PC-3 (cell line): ENCODE measurements around the gene MTHFD1. TPM values are rescaled to one million over a fixed set of nuclear protein-coding genes. Genes with fewer than 3 reads are reported as not detected.

ENCODE experiments used
- ATAC-seq: fragments of 200-7000 bp; cut with Tn5 transposase; 2 replicates; pipeline ENCODE4 v1.9.1; 2020; ENCODE audit warnings: mild to moderate bottlenecking, moderate library complexity
- BruUV-seq: library from RNA; stranded (reverse); fragments of 400-500 nt; replicated peaks from 2 replicates; lab custom pipeline; 2021; lab: Mats Ljungman, UMichigan
- CTCF ChIA-PET: fragments of 300-600 bp; sonication (Branson Sonifier 250); formaldehyde crosslinking; loops from one replicate; lab custom pipeline; 2022; ENCODE audit warnings: antibody characterized with exemption; lab: Charles Lee
- POLR2A ChIA-PET: fragments of 300-600 bp; sonication (Branson Sonifier 250); formaldehyde crosslinking; loops from one replicate; lab custom pipeline; 2022; ENCODE audit warnings: antibody characterized with exemption; ENCODE audit not compliant: unreplicated experiment; lab: Charles Lee
- DNase-seq: peaks from one replicate; pipeline ENCODE4 v3.0.0-alpha.2; 2015
- H2AFZ ChIP-seq: fragments of 300-600 bp; sonication (generic); 2 replicates; pipeline ENCODE4 v1.6.0; 2016; ENCODE audit warnings: antibody characterized with exemption, low read length
- H3F3A ChIP-seq: fragments of 300-600 bp; sonication (generic); one replicate; pipeline ENCODE4 v1.6.0; 2017; ENCODE audit warnings: antibody characterized with exemption, low read length, control low read depth, mild to moderate bottlenecking; ENCODE audit not compliant: unreplicated experiment
- H3K27ac ChIP-seq: fragments of 300-600 bp; sonication (generic); 2 replicates; pipeline ENCODE4 v1.5.1; 2016; ENCODE audit warnings: mild to moderate bottlenecking, low read length
- H3K27me3 ChIP-seq: fragments of 300-600 bp; sonication (generic); 2 replicates; pipeline ENCODE4 v1.6.1; 2016; ENCODE audit warnings: low read length, mixed read lengths
- H3K36me3 ChIP-seq: fragments of 300-600 bp; sonication (generic); 2 replicates; pipeline ENCODE4 v1.6.1; 2016; ENCODE audit warnings: low read depth, mixed run types, low read length, mixed read lengths
- H3K4me1 ChIP-seq: fragments of 300-600 bp; sonication (generic); 2 replicates; pipeline ENCODE4 v1.5.1; 2016; ENCODE audit warnings: low read length; ENCODE audit not compliant: insufficient read depth
- H3K4me2 ChIP-seq: fragments of 300-600 bp; sonication (generic); 2 replicates; pipeline ENCODE4 v1.6.0; 2016; ENCODE audit warnings: low read length
- H3K4me3 ChIP-seq: fragments of 300-600 bp; sonication (generic); 2 replicates; pipeline ENCODE4 v1.5.1; 2016; ENCODE audit warnings: mild to moderate bottlenecking, low read length, mixed read lengths
- H3K79me2 ChIP-seq: fragments of 300-600 bp; sonication (generic); 2 replicates; pipeline ENCODE4 v1.6.1; 2017; ENCODE audit warnings: low read length, mixed read lengths
- H3K9ac ChIP-seq: fragments of 300-600 bp; sonication (generic); 2 replicates; pipeline ENCODE4 v1.6.0; 2016; ENCODE audit warnings: mild to moderate bottlenecking, low read length
- H3K9me2 ChIP-seq: fragments of 300-600 bp; sonication (generic); replicated peaks from 2 replicates; pipeline ENCODE4 v1.6.1; 2016; ENCODE audit warnings: mixed run types, low read length, mixed read lengths
- H3K9me3 ChIP-seq: fragments of 300-600 bp; sonication (generic); 2 replicates; pipeline ENCODE4 v1.6.1; 2016; ENCODE audit warnings: low read length, mixed read lengths
- H4K20me1 ChIP-seq: fragments of 300-600 bp; sonication (generic); 2 replicates; pipeline ENCODE4 v1.6.1; 2016; ENCODE audit warnings: low read length, mixed read lengths
- CTCF ChIP-seq: fragments of 300-600 bp; sonication (generic); conservative IDR thresholded peaks from 2 replicates; pipeline ENCODE4 v1.5.1; 2017; ENCODE audit warnings: antibody characterized with exemption, low read depth, mild to moderate bottlenecking, low read length
- EZH2 ChIP-seq: fragments of 300-600 bp; sonication (generic); IDR thresholded peaks from one replicate; pipeline ENCODE4 v1.6.1; 2017; ENCODE audit warnings: antibody characterized with exemption, mild to moderate bottlenecking, low read length; ENCODE audit not compliant: unreplicated experiment
- EZH2phosphoT487 ChIP-seq: fragments of 300-600 bp; sonication (generic); IDR thresholded peaks from 2 replicates; pipeline ENCODE4 v1.6.1; 2018; ENCODE audit warnings: mild to moderate bottlenecking, antibody characterized with exemption, low read length, borderline replicate concordance
- intact Hi-C: fragments of 100-400 bp; cut with micrococcal nuclease; formaldehyde crosslinking; loops from 2 replicates; pipeline ENCODE4 v1.9.0; 2023
- total RNA-seq: library from RNA; depleted of rRNA; stranded (reverse); fragments of >200 nt; gene quantifications from 2 replicates; pipeline ENCODE4 v1.2.3, GENCODE V29; 2014

MTHFD1 gene
- total RNA-seq, 1 experiment from 2014 or later: 89.3 TPM

GRCh38 chr14:64450255-64450654 lies 62.1 kb downstream of the MTHFD1 start:
- H3K4me1 ChIP-seq: no peaks in the 10 kb centered on the region
- H3K4me3 ChIP-seq: no peak overlapping the region
- H3F3A ChIP-seq: no peaks in the 10 kb centered on the region
- H3K9me3 ChIP-seq: no peaks in the 10 kb centered on the region
- no TSS peak for BruUV-seq
- no peak overlapping the region for H3K9ac ChIP-seq
- intact Hi-C loops: no loop called here
- CTCF ChIA-PET: no interaction called here
- ATAC-seq (no peak), DNase-seq (no peak)
- H3K27ac ChIP-seq: no peak overlapping the region
- no peak overlapping the region for H3K4me2 ChIP-seq
- no peaks in the 10 kb centered on the region for H4K20me1 ChIP-seq
- no peaks in the 10 kb centered on the region for H3K79me2 ChIP-seq
- POLR2A ChIA-PET: no interaction called here
- H3K9me2 ChIP-seq: no peaks in the 10 kb centered on the region
- H3K36me3 ChIP-seq: peaks cover 53% of the 10 kb centered on the region
- no peak overlapping the region for H2AFZ ChIP-seq
- no peak for TF ChIP-seq EZH2
- no peak for TF ChIP-seq CTCF
- no peak for TF ChIP-seq EZH2phosphoT487
- no peaks in the 10 kb centered on the region for H3K27me3 ChIP-seq

GRCh38 chr14:64454671-64455070 lies 66.5 kb downstream of the MTHFD1 start:
- ChIA-PET CTCF (no interaction called here), POLR2A (no interaction called here)
- H3K27ac ChIP-seq: no peak overlapping the region
- no peaks in the 10 kb centered on the region for H3K9me3 ChIP-seq
- no peaks in the 10 kb centered on the region for H3K9me2 ChIP-seq
- no peaks in the 10 kb centered on the region for H3K79me2 ChIP-seq
- peaks cover 73% of the 10 kb centered on the region for H3K36me3 ChIP-seq
- BruUV-seq: no TSS peak
- intact Hi-C loops: no loop called here
- no peak overlapping the region for H3K9ac ChIP-seq
- no peaks in the 10 kb centered on the region for H3K4me1 ChIP-seq
- no peak overlapping the region for H2AFZ ChIP-seq
- DNase-seq (no peak), ATAC-seq (no peak)
- no peak overlapping the region for H3K4me2 ChIP-seq
- no peak for TF ChIP-seq CTCF
- TF ChIP-seq EZH2phosphoT487: no peak
- no peak for TF ChIP-seq EZH2
- no peak overlapping the region for H3K4me3 ChIP-seq
- H4K20me1 ChIP-seq: no peaks in the 10 kb centered on the region
- H3F3A ChIP-seq: no peaks in the 10 kb centered on the region
- H3K27me3 ChIP-seq: no peaks in the 10 kb centered on the region

GRCh38 chr14:64459405-64460136 lies 71.4 kb downstream of the MTHFD1 start:
- intact Hi-C loops: no loop called here
- H3K9ac ChIP-seq: no peak overlapping the region
- H3K36me3 ChIP-seq: peaks cover 43% of the 10 kb centered on the region
- peaks cover 3% of the 10 kb centered on the region; the same call in 1 of the 2 replicates for H3K4me1 ChIP-seq
- H3K9me3 ChIP-seq: no peaks in the 10 kb centered on the region
- no peaks in the 10 kb centered on the region for H3K27me3 ChIP-seq
- ATAC-seq: no peak
- H4K20me1 ChIP-seq: no peaks in the 10 kb centered on the region
- no peak overlapping the region for H3K4me2 ChIP-seq
- no TSS peak for BruUV-seq
- H3K9me2 ChIP-seq: no peaks in the 10 kb centered on the region
- TF ChIP-seq EZH2phosphoT487: no peak
- TF ChIP-seq CTCF: no peak
- TF ChIP-seq EZH2: no peak
- no peaks in the 10 kb centered on the region for H3K79me2 ChIP-seq
- no peaks in the 10 kb centered on the region for H3F3A ChIP-seq
- no peak for DNase-seq
- no peak overlapping the region for H2AFZ ChIP-seq
- H3K27ac ChIP-seq: no peak overlapping the region
- CTCF ChIA-PET: interaction anchor here (0.6 to 1.0 kb wide), 4 partner anchors 13 to 116 kb away, joined by 3 to 4 read pairs (median 3); no protein-coding TSS in a partner anchor
- POLR2A ChIA-PET: no interaction called here
- no peak overlapping the region for H3K4me3 ChIP-seq
